K562 treated with DMSO at 1 percent for 48 hours (cell line): ENCODE measurements around the gene HNRNPA1L2. TPM values are rescaled to one million over a fixed set of nuclear protein-coding genes. Genes with fewer than 3 reads are reported as not detected.

Experiments
- total RNA-seq: library from RNA; unstranded; fragments of 300-600 nt; gene quantifications from 2 replicates; pipeline ENCODE4 v1.2.3, GENCODE V29; 2022; ENCODE audit warnings: low replicate concordance; ENCODE audit errors: extremely low read depth

HNRNPA1L2 gene
- total RNA-seq: not detected in 2 replicates

DNA sequence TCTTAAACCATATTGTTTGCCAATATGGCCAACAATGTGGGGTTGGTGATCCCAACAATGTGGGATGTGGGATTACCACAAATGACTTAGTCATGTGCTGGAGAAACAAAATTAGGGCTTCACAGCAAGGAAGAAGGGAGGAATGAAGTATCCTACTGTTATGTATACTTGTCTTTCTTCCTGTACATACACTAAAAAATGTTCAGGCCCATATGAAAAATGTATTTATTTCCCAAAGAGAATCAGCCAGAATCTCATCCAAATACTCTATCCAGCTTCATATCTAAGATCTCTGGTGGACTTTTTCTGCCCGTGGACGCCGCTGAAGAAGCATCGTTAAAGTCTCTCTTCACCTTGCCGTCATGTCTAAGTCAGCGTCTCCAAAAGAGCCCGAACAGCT, at the start of gene HNRNPA1L2:
Gene HNRNPA1L2, plus strand, starts transcription at position 301 of the 400 bp plus-strand sequence. Its CDS starts 62 bp downstream, at position 363.

DNA sequence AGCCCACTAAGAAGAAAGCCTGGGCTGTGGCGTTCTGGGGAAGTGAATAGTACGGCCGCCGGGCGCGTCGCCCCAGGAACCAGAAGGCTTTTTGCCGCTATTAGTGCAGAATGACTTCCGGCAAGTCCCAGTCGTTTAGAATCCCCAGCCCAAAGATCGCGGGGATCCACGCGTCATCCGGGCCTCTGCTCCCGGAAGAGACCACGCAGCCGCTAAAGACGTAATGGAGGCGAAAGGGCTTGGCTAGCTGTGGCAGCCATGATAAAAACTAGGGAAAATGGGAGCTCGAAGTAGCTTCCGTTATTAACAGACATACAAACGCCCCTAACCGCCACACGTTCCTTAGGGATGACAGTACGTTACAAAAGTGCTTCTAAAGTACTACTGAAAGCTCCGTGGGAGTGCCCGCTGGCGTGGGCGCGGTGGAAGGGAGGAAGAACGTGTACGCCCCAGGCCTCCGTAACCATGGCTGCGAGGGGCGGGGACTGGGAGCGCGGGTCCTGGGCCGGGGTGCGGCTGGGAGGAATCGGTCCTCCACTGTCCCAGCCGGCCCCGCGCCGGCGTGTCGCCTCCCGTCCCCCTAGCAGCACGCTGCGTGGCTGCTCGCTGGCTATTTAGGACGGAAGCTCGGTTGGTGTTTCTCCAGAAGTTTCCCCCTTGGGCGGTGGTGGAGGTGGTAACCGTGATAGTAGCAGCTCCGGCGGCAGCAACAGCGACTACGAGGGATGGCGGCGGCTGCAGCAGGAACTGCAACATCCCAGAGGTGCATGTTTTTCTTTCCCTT, 10.2 kb downstream of the HNRNPA1L2 start, which contains the start of gene SUGT1:
Gene SUGT1, plus strand, starts transcription at position 641 of the 784 bp plus-strand sequence. Its CDS starts 85 bp downstream, at position 726.

Other genes starting within 250 kb of the HNRNPA1L2 start
- not detected in 2 replicates for gene THSD1, start 236.3 kb upstream of the HNRNPA1L2 start, total RNA-seq
- gene VPS36, start 191.8 kb upstream of the HNRNPA1L2 start, total RNA-seq: not detected in 2 replicates
- gene CKAP2, start 187.0 kb upstream of the HNRNPA1L2 start, total RNA-seq: not detected in 2 replicates
- gene SUGT1, start 10.4 kb downstream of the HNRNPA1L2 start, total RNA-seq: not detected in 2 replicates
- gene CNMD, start 97.4 kb downstream of the HNRNPA1L2 start, total RNA-seq: not detected in 2 replicates
- gene PCDH8, start 206.2 kb downstream of the HNRNPA1L2 start, total RNA-seq: not detected in 2 replicates